Hematopoietic multipotent progenitor cell treated with erythropoietin and hydrocortisone succinate and interleukin-3 and kit ligand, for 8 days (in vitro differentiated cells): Measurements from ENCODE around the gene SORCS3.
A peak's percentile ranks its signal among the peaks of the same experiment; 100 is the strongest.

Experiments
- DNase-seq: peaks from one replicate; pipeline ENCODE4 v3.0.0-alpha.2; 2015

SORCS3 gene

DNA sequence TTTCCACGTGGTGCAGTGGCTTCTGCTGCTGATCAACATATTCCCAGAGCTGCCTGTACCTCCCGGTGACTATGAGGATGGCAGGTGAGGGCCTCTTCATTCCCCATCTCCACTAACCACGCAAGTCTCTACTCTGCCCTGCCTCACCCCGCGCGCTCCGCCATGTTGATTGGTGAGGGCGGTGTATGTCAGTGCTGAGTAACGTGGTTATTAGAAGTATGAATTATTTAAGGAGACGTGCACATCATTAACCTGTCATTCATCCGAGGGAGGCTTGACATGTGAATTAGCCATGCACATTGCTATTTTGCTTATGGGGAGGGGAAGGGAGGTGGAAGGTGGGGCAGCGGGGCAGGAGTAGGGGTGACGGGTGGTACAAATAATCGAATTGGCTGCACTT lies 138.6 kb downstream of the SORCS3 start:
- DNase-seq = no peak

DNA sequence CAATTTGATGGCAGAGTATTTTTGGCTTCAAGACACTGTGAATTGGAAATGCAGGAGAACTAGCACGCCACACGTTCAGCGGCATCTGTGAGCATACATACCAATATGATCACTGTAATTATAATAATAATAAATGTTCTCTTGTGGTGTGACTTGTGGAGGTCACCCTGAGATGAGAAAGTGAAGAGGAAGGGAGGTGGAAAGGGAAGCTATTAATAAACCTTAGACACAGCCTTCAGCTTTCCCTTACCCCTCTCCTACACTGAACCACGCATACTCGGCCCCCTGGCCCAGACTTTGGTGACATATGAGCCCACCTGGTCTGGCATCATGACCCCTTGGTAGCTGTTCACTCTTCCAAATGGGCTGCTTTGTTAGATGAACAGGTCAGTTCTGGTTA lies 139.1 kb downstream of the SORCS3 start:
- DNase-seq = no peak

DNA sequence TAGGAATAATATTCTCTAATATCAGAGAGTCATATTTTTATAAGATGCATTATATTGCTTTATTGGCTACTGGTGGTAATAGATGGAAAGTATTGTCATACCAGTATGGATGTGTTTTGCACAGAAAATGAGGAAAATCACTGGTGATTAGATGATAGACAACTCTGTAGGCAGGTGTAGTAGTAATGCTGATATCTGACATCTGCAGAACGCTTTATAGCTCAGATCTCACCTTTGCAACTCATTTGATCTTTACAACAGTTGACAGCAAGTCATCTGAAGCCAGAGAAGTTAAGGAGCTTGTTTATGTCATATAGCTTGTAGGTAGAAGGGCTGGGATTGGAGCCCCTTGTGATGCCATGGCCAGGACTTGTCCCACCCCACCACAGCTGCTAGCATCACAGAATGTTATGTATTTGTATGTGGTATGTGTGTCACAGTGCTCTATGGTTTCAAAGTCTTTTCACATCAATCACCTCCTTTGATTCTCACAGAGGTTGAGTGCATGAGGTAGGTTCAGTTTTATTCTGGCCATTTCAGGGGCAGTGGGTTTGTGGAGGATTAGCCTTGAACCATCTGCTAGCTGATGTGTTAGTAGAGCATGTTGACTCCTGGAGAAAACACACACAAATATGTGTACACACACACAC lies 140.0 kb downstream of the SORCS3 start:
- DNase-seq = no peak

DNA sequence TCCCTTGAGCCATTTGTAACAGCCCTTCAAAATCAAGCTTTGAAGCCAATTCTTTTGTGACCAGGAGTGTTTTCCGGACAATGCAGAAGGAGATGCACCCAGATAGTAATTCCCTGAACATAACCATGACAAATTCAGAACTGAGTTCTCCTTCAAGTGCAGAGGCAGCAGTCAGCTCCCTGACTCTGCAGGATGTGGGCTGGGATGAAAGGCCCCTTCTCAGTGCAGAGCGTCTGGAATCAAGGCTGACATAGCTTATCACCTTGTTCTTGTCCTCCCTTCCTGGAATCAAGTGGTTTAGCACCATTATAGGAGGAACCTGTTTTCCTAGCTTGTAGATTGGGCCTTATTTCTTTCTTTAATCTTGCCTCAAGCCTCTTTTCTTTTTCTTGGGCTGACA lies 143.4 kb downstream of the SORCS3 start:
- DNase-seq = no peak

DNA sequence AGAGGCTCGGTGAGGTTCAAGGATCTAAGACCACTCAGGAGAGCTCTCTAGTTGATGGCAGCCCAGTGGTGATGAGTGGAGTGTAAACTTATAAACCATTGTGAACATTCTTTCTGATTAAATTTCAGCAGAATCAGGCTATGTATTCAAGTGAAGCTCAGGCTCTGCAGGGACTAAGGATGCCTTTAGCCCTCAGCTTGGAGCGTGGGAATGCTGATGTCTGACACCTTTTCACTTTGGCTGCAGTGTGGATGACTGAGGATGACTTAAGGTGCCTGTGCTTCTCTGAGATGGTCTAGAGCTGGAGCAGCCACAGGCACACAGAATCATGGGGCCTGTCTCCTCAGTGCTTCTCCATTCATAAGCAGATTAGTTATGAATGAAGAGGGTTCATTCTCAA lies 150.4 kb downstream of the SORCS3 start:
- no peak for DNase-seq

DNA sequence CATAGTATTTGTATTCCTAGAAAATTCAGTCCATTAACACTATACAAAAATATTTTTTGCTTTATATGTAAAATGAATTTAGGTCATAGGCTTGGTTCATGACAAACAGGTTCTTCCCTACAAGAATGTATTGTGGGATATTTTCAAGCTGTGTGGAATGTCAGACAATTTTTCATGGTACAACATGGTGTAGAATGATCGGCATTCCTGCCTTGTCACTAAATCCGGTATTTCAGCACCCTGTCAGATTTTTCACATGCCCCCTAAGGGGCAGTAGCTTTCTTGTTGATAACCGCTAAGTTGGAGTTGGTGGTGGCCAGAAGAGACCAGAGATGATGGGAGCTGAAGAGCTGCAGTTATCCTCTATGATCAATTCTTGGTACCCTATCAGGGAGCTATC lies 154.3 kb downstream of the SORCS3 start:
- DNase-seq = no peak

DNA sequence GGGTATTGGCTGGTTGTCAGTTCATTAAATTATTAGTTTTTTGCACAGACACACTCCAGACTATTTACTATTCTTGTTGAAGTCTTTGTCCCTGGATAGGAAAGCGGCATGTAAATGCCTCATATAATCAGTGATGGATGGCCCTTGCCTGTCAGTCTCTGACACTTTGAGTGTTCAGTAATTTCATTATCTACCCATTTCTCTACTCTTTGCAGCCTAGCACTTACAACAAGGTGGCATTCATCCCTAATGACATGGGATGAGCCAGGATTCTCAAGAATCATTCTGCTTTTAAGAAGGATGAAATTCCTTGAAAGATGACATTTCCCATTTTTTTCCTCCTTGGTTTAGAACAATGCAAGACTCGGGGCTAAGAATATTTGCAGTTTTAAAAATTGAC lies 155.7 kb downstream of the SORCS3 start:
- DNase-seq = no peak

DNA sequence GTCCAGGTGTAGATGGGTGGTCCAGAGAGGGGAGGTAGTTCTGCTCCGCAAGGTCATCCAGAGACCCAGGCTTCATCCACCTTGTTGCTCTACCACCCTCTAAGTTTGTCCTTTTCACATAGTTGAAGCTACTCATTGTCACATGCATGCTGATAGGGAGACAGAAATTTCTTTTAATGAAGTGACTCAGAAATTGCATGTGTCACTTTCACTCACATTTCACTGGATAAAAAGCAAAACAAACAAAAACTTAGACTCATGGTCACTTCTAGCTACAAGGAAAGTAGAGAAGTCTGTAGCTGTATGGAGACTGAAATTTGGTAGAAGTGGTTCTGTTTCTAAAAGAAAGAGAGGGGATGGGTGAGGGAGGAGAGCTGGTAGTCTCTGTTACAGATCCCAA lies 161.9 kb downstream of the SORCS3 start:
- DNase-seq = no peak

DNA sequence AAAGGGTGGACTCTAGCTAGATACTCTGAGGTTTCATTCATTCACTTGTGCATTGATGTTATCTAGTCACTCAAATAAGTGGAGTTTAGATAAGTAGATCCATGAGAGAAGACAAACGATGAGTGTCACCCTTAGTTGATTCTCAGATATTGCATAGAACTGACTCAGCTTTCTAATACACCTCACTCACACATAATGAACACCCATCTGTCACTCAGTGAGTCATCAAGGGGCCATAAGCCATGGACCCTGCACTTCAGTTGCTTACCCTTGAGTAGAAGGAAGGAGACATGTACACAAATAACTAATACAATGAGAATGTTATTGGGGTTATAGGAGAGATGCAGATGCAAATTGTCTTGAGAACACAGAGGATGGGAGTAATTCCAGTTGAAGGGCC lies 163.8 kb downstream of the SORCS3 start:
- DNase-seq = no peak

DNA sequence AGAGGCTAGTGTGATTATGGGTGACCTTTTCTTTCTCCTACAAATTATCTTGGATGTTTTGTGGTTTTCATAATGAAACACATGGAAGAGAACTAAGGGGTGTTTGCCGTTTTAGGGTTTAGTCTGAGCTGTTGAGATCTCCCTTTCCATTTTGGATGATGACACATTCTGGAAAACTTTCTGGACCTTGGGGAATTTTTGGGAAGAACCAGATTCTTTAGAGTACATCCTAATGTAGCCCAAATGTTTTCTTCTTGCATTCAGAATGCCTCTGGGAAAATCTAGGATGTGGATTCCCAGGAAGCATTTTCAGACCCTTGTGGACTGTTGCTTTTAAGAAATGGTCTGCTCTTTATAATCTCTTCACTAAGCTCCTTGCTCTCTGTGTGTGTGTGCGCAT lies 165.7 kb downstream of the SORCS3 start:
- no peak for DNase-seq

DNA sequence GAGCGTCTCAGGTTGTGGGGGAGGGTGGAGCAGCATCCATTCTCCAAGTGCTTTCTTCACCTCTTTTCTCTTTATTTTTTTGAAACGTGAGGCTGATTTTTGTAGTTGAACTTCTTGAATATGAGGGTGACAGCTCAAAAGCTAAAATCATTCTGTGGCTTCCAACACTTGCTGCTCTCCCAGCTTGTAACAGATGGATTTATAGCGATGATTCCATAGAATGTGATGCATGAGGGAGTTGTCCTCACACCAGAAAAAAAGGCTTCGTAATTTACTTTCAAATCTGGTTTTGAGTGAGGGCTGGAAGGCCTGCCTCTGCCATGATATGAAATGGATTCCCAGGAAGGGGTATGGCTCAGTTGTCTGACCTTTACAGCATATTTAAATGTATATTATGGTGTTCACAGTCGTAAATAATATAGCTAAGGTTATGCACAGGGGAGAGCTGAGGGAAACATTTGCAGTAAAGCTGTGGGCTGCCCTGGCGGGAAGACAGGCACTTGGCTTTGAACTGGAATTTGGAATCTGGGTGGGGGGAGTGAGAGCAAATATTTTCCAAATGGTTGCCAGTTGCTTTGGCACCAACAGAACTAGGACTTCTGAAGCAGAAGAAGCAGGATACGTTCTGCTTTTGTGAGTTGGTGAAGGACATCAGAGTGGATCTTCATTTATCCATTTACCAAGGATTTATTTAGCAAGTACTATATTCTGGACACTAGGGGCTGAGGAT lies 166.7 kb downstream of the SORCS3 start:
- no peak for DNase-seq

DNA sequence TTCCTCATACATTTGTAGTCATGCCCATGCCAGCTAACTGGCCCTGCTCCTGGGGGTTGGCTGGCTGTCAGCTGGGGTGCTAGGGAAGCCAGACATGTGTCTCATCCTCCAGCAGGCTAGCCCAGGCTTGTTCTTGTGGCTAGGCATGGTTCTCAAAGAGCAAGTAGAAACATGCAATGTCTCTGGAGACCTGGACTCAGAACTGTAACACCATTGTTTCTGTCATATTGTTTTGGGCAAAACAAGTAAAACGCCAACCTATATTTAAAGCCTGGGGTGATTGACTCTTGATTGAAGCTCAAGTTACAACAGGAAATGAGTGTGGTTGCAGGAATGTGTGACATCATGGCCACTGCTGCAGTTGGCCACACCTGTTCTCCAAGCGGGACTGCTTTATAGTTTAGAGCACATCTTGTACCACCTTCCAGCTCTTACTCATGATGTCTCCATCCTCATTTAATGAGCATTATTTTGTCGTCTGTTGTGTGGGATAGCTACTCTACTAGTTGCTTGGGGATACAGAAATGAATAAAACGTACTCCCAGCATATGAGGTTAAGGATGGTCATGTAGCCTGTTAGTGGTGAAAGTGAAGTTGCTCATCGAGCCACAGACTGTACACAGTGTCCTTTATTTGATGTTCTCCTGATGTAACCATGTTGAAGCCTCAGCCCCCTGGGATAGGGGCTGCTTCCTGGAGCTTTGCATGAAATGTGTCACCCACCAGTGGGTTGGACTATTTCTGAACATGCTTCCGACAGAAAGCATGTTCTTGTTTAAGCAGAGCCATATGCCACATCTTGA lies 168.4 kb downstream of the SORCS3 start:
- no peak for DNase-seq

DNA sequence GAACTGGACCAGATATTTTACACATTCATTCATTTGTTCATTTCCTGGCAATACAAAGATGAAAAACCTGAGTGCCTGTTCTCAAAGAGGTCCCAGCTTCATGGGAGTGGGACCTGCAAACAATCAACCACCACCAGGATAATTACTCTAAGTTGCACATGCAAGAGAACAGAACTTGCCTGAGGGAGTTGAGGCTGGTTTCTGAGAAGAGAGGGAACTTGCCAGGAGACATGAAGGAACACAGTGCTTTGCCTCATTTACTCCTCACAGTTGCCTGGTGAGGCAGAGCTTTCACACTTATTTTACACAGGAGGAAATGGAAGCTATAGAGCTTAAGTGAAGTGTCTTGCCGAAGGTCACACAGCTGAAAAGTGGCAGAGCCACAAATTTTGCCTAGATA lies 170.1 kb downstream of the SORCS3 start:
- no peak for DNase-seq

DNA sequence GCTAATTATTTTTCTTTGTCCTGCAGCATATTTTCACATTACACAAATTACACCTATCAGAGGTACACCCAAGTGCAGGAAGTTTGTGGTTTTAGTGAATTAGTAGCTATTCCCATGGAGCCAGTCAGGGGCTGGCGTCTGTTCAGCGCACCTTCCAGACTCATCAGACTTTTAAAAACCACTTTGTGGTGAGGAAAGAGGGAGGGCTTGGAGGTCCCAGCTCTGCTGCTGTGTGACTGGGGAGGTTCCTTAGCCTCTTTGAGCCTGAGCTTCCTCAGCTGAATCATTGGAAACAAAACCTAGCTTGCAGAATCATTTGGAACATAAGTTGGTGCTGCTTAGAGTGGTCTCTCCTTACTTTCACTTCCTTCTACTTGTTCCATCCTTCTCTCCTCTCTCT lies 175.4 kb downstream of the SORCS3 start:
- DNase-seq = no peak

DNA sequence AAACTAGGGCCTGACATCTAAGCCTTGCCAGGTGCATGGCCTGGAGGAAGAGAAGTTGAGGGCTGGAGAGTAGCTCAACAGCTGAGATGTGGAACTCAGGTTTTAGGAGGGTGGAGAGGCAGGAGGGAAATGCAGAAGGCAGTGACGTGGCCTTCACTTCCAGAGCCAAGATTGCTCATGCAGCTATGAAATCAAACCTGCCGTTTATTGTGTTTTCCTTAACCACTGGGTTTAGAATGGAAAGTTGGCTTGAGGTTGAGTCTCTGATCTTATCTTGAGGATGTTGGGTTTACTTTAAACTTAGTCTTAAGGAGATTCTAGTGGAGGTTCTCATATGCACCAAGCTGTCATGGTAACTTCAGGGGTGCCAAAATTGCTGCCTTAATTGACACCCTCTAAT lies 178.6 kb downstream of the SORCS3 start:
- no peak for DNase-seq

DNA sequence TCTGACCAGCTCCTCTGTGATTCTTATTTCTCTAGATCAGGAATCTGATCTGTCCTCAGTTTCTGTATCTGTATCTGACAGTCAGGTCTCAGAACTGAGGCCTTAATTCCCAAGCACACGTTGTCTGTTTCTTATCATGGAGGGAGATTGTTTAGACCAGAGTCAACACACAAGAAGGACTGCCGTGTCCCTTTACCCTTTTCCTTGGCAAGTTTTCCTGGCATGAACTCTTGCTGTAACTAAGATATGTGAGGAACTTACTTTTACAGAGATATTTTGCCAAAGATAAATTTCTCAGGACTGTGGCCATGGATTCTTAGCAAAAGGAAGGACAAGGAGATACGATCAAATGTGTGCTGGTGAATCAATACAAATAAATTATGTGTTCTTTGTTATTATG lies 181.0 kb downstream of the SORCS3 start:
- no peak for DNase-seq

DNA sequence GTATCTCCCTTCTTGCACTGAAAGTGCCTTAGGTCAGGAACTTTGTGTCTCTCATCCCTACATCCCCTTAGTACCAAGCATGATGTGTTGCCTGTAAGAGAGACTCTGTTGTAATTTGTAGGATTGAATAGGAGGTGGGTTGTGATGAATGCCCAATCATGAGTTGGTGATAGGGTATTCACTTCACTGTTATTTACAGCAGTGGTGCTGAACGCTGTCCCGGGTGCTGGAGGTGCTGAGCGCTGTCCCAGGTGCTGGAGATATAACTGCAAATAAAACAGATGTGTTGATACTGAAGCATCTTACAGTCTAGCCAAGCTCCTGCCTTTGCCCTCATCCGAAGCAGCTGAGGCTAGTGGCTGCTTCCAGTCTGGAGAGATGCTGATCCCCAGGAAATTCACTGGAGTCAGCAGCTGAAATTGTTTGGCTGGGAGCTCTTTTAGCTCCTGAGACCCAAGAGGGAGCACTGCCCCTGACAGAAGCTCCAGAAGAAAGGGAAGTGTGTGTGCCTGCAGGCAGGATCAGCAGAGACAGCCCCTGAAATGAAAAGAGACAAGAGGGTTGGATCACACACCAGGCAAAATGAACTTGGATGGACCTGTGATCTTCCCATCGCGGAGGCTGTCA lies 183.4 kb downstream of the SORCS3 start:
- peak; percentile 5 for DNase-seq

DNA sequence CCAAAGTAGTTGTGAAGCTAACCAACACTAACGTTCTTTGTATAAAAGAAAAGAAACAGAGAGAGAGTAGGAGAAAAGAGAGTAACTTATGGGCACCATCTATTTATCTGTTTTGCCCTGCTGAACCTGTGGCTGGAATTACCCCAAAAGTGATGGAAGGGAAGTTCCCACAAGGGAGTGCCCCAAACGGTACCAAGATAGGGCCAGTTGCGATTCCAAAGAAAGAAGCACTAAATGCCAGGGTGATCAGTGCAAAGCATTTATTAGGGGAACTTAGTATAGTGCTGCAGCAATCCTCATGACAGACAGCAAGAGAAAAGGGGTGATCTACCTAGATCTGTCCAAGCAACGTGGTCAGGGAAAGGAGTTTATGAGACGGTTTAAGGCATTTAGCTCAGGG lies 190.2 kb downstream of the SORCS3 start:
- no peak for DNase-seq

DNA sequence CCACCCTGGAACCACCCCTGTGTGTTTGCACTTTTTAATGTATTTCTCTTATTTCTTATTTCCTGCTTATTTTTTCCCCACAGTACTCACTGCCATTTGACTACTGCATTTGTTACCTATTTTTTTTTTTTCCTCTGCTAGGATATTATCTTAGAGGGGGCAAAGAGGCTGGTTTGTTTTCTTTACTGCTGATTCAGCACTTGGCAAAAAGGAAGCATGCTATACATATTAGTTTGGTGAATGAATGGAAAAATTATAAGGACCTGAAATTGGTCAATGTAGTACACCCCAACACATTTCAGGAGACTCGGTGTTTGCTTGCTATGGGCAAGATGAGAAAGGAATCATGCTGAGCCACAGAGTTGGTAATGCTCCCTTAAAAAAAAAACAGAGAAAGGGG lies 193.5 kb downstream of the SORCS3 start:
- no peak for DNase-seq

DNA sequence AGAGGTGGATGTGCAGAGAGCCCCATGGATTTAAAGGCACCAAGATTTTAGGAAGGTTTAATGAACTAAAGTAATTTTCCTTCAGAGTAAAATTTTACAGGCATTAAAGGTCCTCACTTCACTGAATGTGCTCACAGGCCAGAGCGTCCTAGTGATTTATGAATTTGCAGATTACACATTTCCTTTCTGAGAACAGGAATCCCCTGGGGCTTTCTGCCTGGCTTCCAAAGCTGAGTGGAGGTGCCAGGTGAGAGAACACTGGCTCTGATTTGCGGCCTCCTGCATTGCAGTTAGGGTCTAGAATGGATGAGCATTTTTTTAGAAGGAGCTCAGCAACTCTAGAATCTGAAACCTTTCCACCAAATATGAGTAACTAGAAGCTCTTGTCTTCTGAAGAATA lies 194.3 kb downstream of the SORCS3 start:
- no peak for DNase-seq

DNA sequence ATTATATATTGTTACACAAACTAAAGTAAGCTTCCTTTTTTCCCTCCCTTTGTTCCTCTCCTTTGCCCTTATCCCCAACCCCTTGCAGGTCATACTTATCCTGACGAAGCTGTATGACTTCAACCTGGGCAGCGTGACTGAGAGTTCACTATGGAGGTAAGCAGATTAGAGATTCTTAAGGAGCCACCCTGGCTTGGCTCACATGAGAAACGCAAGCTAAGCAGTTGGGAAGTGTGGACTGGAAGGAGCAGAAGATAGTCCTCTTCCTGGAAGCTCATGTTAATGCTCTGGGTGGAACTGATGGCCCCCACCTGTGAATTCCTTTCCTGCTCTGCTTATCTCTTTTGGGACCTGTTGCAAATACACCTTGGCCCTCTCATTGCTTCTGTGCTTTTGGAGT lies 201.6 kb downstream of the SORCS3 start:
- DNase-seq = no peak

DNA sequence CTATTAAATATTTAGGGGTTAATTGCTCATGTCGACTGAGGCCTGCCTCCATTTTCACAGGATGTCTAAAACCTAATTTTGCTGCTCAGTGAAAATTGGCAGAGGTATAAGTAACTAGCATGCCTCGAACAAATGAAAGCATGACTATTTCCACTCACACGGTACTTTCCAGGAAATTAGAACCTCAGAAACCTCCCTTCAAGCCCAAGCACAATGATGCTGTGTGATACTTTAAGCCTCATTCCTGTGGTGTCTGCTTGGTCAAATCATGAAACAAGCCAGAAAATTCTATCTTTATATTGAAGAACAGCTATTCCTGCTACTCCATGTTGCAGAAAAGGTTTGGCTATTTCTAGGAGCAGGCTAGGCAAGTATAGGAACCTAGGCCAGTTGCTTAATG lies 203.0 kb downstream of the SORCS3 start:
- no peak for DNase-seq

DNA sequence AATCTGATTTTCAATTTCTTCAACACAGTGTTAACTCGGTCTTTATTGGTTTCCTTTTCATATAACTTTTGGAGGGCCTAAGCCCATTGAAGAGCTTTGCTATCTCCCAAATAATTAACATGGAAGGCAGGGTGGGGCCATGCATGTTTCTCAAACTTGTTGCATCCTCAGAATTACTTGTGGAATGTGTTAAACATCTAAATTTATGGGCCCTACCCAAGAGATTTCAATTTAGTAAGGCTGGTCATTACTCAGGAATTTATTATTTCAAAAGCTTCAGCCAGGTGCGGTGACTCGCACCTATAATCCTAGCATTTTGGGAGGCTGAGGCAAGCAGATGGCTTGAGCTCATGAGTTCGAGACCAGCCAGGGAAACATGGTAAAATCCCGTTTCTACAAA lies 208.9 kb downstream of the SORCS3 start:
- no peak for DNase-seq
